ENCODE measurements around the gene NEK4.
"Not testable (repeated sequence)": the region's sequence is repeated elsewhere in the genome, so short reads cannot be mapped to it uniquely, and the experiment has no call there.

NEK4 gene

DNA sequence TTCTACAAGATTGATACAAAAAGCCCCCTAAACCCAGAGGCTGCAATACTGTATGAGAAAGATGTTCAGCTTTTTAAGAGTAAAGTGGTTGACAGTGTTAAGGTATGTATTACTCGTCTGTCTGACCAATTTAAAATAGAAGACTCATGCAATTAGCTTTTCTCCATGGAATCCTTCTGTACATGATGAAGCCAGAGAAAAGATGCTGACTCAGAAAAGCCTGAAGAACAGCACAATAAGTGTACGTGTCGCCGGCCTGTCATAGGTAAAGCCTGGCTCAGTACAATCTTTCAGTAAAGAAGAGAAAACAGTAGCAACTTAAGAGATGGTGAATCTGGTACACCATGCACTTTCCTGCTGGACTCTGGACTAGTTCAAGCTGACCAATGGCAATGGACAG, 16.4 kb downstream of the NEK4 start:
- FAIRE-seq (no peak), DNase-seq (ENCODE audit: insufficient read length, low spot score) (no peak)
- TF ChIP-seq POLR2A (IDR thresholded peaks at IDR 0.05; ENCODE audit: low read depth, low read length): no peak

DNA sequence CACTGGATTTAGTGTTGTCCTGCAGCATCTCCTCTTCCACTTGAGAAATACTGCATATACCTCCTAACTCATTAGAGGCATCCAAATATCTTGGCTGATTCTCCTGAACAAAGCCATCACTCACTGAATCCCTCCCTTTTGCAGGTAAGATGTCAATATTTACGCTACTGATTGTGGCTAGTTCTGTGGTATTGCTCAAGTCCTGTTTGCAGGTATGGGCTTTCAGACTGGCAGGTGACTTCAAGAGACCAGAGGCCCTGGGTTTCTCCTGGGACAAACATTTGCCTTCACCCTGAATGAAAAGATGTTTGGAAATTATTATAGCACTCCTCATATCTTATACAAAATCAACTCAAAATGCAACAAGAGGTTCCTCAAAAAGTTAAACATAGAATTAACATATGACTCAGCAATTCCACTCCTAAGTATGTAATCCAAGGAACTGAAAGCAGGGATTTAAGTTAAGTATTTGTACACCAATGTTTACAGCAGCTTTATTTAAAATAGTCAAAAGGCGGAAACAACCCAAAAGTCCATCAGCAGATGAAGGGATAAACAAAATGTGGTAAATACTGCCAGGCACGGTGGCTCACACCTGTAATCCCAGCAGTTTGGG, 18.6 kb downstream of the NEK4 start:
- no peak for TF ChIP-seq POLR2A (IDR thresholded peaks at IDR 0.05; ENCODE audit: low read depth, low read length)
- FAIRE-seq: no peak
- DNase-seq (ENCODE audit: insufficient read length, low spot score): no peak

DNA sequence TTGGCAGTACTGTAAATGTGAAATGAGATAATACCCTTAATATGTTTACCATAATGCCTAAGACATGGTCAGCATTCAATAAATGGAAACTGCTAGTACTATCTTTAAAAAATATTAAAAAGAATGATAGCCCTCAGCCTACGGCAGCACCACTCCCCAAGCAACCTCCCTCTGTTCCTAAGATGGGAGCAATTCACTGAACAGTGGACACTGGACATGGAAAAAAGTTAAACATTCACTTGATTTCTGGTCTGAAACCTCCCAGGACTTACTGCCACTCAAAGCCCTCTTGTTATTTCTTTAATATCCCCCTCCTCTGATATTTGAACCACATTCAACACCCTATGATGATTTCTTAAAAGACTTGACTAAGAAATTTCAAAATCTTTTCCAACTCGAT, 27.0 kb downstream of the NEK4 start:
- no peak for TF ChIP-seq POLR2A (IDR thresholded peaks at IDR 0.05; ENCODE audit: low read depth, low read length)
- no peak for FAIRE-seq

DNA sequence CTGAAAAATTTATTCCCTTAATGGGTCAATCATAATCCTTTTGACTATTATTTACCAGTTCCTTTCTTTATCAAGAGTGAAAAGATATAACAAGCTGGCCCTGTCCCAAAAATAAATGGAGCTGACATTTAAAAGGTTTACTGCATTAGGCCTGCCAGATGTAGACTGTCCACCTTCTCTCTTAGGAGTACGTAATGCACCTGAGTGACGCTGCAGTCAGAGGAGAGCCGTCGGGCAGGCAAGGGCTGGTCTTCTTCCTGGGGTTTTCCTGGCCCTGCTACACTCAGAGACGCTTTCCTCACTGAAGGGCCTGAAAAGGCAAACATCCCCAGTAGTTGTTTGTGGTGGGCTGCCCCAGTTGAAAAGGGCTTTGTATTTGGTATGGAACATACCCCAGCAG, 27.6 kb downstream of the NEK4 start:
- no peak for TF ChIP-seq POLR2A (IDR thresholded peaks at IDR 0.05; ENCODE audit: low read depth, low read length)
- DNase-seq (ENCODE audit: insufficient read length, low spot score): no peak
- no peak for FAIRE-seq

More for the DNA sequence above, 27.0 kb downstream of the NEK4 start:
- DNase-seq (ENCODE audit: insufficient read length, low spot score): no peak

DNA sequence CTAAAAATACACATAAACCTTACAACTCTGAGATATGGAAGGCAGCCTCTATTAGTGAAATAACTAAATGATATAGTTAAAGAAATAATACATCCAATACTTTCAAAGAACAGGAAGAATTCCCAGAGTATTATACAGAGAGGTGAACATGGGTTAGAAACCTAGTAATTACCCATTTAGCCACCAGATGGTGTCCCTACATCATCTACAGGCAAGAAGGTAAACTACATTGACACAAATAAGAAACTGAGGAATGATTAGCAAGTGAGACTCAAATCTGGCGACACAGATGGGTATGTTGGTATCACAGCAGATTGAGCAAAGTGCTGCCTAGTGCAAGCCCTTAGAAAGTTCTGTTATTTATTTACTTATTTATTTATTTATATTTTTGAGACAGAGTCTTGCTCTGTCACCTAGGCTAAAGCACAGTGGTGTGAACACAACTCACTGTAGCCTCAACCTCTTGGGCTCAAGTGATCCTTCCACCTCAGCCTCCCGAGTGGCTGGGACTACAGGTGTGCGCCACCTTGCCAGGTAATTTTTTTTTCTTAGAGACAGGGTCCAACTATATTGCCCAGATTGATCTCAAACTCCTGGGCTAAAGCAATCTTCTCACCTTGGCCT, 28.2 kb downstream of the NEK4 start:
- DNase-seq (ENCODE audit: insufficient read length, low spot score): peak; percentile 6
- TF ChIP-seq POLR2A (IDR thresholded peaks at IDR 0.05; ENCODE audit: low read depth, low read length): no peak
- FAIRE-seq: peak; percentile 48

DNA sequence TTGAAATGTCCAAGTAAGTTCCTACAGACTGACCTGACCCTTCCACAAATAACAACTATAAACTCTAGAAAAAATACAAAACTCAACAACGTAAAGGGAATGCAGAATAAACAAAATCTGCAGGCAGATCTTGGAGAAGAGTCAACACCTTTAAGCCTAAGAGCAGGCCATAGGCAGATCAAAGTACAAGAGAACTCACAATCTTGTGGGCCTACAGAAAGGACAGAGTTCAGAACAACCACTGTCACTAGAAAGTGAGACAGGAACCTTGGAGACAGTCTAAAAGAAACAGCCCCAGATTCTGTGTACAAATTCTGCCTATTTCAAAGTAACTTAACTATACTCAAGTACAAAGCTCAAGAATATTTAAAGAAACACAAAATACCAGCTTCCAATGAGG, 31.0 kb downstream of the NEK4 start:
- no peak for DNase-seq (ENCODE audit: insufficient read length, low spot score)
- no peak for TF ChIP-seq POLR2A (IDR thresholded peaks at IDR 0.05; ENCODE audit: low read depth, low read length)
- no peak for FAIRE-seq

DNA sequence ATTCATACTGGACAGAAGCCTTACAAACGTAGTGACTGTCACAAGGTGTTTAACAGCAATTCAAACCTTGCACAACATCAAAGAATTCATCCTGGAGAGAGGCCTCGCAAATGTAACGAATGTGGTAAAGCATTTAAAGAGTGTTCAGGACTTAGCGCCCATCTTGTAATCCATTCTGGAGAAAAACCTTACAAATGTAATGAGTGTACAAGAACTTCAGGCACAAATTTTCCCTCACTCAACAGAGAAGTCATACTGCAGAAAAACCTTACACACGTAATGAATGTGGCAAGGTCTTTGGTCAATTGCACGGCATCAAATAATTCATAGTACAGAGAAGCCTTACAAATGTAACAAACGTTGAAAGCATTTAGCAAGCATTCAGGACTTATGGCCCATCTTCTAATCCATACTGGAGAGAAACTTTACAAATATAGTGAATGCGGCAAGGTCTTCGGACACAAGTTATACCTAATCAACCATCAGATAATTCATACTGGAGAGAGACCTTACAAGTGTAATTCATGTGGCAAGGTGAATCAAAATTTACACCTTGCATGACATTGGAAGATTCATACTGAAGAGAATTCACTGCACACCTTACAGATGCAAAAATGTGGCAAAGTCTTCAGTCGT, 37.4 kb downstream of the NEK4 start:
- no peak for FAIRE-seq

DNA sequence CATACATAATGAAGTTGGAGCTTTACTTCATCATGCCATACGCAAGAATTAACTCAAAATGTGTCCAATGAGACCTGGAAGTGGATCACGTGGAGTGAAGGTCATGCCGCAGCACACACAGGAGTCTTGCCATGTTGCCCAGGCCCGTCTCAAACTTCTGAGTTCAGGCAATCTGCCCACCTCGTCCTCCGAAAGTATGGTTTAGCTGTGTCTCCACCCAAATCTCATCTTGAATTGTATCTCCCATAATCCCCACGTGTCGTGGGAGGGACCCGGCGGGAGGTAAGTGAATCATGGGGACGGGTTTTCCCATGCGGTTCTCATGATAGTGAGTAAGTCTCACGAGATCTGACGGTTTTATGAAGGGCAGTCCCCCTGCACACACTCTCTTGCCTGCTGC, 39.1 kb downstream of the NEK4 start:
- no peak for TF ChIP-seq POLR2A (IDR thresholded peaks at IDR 0.05; ENCODE audit: low read depth, low read length)
- FAIRE-seq (no peak), DNase-seq (ENCODE audit: insufficient read length, low spot score) (no peak)

More for the DNA sequence above, 37.4 kb downstream of the NEK4 start:
- no peak for DNase-seq (ENCODE audit: insufficient read length, low spot score)
- no peak for TF ChIP-seq POLR2A (IDR thresholded peaks at IDR 0.05; ENCODE audit: low read depth, low read length)

DNA sequence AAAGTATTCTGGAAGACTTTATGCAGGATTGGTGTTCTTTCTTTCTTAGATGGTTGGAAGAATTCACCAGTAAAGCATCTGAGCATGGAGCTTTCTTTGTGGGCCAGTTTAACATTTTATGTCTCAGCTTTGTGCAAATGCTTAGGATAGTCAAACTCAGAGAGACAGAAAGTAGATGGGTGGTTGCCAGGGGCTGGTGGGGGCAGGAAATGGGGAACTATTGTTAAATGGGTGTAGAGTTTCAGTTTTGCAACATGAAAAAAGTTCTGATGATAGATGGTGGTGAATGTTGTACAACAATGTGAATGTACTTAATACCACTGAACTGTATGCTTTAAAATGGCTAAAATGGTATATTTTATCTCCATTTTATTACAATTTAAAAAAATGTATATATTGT, 40.1 kb downstream of the NEK4 start:
- no peak for FAIRE-seq
- no peak for DNase-seq (ENCODE audit: insufficient read length, low spot score)
- no peak for TF ChIP-seq POLR2A (IDR thresholded peaks at IDR 0.05; ENCODE audit: low read depth, low read length)

DNA sequence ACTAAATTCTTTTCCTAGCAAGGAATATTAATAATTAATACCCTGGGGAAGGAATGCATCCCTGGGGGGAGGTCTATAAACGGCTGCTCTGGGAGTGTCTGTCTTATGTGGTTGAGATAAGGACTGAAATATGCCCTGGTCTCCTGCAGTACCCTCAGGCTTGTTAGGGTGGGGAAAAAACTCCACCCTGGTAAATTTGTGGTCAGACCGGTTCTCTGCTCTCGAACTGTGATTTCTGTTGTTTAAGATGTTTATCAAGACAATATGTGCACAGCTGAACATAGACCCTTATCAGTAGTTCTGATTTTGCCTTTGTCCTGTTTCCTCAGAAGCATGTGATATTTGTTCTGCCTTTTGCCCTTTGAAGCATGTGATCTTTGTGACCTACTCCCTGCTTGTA, 42.0 kb downstream of the NEK4 start:
- FAIRE-seq: not testable (repeated sequence)

DNA sequence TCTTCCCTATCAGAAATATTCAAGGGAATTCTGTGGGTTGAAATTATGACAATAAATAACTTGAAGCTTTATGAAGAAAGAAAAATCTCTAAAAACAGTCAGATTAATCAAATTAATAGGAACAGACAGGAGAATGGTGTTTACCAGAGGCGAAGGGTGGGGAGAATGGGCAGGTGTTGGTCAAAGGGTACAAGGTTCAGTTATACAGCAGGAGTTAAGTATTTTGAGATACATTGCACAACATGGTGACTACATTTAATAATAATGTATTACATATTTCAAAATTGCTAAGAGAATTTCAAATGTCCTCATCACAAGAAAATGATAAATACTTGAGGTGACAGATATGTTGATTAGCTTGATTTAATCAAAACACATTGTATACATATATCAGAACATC, 46.2 kb downstream of the NEK4 start:
- DNase-seq (ENCODE audit: insufficient read length, low spot score) (no peak), FAIRE-seq (no peak)
- no peak for TF ChIP-seq POLR2A (IDR thresholded peaks at IDR 0.05; ENCODE audit: low read depth, low read length)

More for the DNA sequence above, 42.0 kb downstream of the NEK4 start:
- DNase-seq (ENCODE audit: insufficient read length, low spot score): not testable (repeated sequence)

DNA sequence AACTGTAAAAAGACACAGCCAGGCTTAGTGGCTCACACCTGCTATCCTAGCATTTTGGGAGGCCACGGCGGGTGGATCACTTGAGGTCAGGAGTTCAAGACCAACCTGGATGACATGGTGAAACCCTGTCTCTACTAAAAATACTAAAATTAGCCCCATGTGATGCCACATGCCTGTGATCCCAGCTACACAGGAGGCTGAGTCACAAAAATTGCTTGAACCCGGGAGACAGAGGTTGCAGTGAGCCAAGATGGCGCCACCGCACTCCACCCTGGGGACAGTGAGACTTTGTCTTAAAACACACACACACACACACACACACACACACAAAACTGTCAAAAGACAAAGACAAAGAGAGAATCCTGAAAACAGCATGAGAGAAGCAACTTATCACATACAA, 46.8 kb downstream of the NEK4 start:
- no peak for TF ChIP-seq POLR2A (IDR thresholded peaks at IDR 0.05; ENCODE audit: low read depth, low read length)
- no peak for DNase-seq (ENCODE audit: insufficient read length, low spot score)
- no peak for FAIRE-seq

DNA sequence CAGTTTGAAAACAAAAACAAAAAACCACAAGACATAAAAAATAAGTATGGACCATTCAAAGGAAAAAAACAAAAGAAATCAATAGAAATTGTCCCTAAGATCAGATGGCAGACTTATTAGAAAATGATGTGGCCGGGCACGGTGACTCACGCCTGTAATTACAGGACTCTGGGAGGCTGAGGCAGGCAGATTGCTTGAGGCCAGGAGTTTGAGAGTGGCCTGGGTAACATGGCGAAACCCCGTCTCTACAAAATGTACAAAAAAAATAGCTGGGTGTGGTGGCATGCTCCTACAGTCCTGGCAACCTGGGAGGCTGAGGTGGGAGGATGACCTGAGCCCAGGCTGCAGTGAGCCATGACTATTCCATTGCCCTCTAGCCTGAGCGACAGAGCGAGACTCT, 48.2 kb downstream of the NEK4 start:
- TF ChIP-seq POLR2A (IDR thresholded peaks at IDR 0.05; ENCODE audit: low read depth, low read length): no peak
- DNase-seq (ENCODE audit: insufficient read length, low spot score) (no peak), FAIRE-seq (no peak)

DNA sequence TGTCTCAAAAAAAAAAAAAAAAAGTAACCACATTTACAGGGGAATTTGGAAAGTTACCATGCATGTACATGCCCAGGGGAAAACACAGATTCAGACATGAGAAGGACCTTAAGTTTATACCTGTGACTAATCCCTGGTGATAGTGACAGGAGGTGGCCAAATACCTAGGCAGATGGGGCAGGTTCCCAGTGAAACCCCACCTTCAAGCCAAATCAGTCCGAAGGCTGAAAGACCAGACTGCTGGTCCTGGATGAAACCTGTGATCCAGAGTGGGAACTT, 49.1 kb downstream of the NEK4 start:
- DNase-seq (ENCODE audit: insufficient read length, low spot score): no peak
- no peak for TF ChIP-seq POLR2A (IDR thresholded peaks at IDR 0.05; ENCODE audit: low read depth, low read length)
- no peak for FAIRE-seq

DNA sequence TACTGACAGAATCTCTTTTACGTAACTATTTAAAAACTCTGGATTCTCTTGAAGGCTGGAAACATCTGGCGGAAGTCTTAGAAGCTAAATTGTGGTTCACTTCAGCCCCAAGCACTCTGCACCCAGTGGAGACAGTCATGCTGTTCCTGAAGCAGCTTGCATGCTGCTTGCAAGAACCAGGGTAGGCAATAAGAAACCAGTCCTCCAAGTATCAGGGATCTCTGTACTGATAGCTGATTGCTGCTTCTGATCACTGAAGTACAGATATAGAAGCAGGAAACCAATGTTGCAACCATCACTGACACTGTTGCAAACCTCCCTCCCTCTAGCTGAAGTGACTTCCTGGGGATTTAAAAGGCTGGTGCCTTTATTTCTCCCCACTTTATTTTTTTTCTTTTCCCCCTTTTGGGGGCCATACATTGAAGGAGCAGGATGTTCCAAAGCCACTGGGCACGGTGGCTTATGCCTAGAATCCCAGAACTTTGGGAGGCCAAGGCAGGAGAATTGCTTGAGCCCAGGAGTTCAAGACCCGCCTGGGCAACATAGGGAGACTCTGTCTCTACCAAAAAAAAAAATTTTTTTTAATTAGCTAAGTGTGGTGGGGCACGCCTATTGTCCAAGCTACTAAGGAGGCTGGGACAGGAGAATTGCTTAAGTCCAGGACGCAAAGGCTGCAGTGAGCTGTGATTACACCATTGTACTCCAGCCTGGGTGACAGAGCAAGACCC, 49.6 kb downstream of the NEK4 start:
- no peak for FAIRE-seq
- no peak for DNase-seq (ENCODE audit: insufficient read length, low spot score)
- TF ChIP-seq POLR2A (IDR thresholded peaks at IDR 0.05; ENCODE audit: low read depth, low read length): no peak

Measured in H54 (cell line).